Left cardiac atrium (tissue), 4 donors: ENCODE data around the gene THEMIS. TPM values are rescaled to one million over a fixed set of nuclear protein-coding genes. Genes with fewer than 3 reads are reported as not detected.
"Not testable (repeated sequence)": the region's sequence is repeated elsewhere in the genome, so short reads cannot be mapped to it uniquely, and the experiment has no call there.

ENCODE experiments used
- ATAC-seq, 2 donors: fragments of 200-7000 bp; cut with Tn5 transposase; one replicate each; pipeline ENCODE4 v1.9.1; 2020; ENCODE audit warnings: mild to moderate bottlenecking in 2 of 2, moderate library complexity in 2 of 2
- DNase-seq: peaks from one replicate; pipeline ENCODE4 v3.0.0-alpha.2; 2020
- intact Hi-C, 2 donors: fragments of 100-400 bp; cut with DNase I; formaldehyde crosslinking; loops; one replicate each; pipeline versions ENCODE4 v1.14.1 to v1.15.1; 2022 to 2023
- total RNA-seq, 2 donors: library from RNA; stranded (reverse); fragmentation: NEBNext Ultra II Directional; extraction: Animal tissue kit (Norgen Biotek cat#: 25700); gene quantifications; one replicate each; pipeline ENCODE4 v1.2.1, GENCODE V29; 2021
- donor health status: DM: no; HTN: yes; CAD: no.
- donor health status: DM: no; HTN: yes; CAD: no; lungs with severe emphysema.
- donor health status: DM: yes; HTN: yes; CAD: no.
- donor health status: Dilated cardiomyopathy.

THEMIS gene
- total RNA-seq, 2 donors from 2014 or later: 0.63 to 0.97 TPM

DNA sequence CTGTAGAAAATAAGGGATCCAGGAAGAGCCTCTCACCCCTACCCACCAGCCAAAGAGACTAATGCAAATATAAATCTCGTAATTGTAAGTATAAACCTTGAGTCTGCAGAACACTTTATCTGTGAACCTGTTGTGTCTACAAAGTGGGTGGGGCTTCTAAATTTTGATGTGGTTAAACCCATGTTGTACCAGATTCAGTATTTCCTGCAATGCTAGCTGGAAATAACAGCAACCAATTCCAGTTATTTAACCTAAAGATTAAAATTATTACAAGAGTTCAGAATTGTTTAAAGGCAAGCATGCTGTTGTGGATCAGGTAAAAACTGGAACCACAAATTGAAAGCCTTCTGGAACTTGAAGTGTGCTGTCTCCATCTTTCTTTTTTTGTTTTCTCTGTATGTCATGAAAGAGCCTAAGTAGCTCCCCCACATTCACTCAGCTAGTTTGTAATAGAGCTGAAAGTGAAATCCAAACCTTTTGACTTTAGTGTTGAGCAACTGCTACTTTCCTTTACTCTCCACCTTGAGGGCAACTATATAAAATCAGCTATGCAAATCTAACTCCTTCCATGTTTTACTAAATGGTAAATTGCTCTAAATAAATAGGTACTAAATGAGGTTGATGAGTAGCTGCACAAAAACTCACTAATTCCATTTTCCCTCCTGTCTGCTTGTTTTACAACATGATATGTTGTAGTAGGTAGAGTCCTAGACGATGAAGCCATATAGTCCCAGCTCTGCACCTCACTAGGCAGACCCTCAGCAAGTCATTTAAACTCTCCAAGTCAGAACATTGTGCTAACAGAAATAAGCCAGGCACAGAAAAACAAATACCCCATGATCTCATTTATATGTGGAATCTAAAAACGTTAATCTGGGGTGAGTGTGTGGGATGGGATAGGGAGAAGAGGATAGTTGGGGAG is 17.9 kb upstream of the THEMIS start:
- intact Hi-C loops: no loop called here
- no peak for DNase-seq
- ATAC-seq: no peak

DNA sequence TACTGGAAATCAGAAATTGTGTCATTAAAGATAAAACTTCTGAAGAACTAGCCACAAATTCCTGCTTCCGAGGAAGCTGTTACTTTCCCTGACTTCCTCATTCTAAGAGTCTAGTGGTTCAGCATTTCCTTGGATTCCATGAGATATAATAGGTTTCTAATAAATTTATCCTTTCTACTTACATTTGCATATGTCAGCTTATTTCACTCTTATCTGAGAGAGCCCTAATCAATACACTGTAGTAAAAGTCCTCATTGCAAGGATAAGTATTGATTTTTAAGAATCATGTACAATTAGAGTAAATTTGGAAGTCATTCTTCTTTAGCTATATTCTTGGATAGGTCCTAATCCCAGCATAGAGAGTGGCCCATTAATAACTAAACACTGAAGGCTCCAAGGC is 16.9 kb upstream of the THEMIS start:
- intact Hi-C loops: no loop called here
- no peak for DNase-seq
- no peak for ATAC-seq

DNA sequence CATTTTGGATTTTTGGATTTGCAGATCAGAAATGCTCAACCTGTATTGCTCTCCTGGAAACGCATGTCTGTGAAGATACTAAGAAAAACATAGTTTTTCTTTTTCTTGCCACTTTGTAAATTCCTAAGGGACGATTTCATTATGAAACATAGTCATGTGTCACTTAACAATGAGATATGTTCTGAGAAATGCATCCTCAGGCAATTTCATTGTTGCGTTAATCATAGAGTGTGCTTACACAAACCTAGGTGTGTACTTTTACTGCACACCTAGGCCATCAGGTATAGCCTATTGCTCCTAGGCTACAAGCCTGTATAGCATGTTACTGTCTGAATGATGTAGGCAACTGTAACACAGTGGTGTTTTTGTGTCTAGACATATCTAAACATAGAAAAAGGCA is 13.4 kb upstream of the THEMIS start:
- ATAC-seq (no peak), DNase-seq (no peak)
- intact Hi-C loops: no loop called here

DNA sequence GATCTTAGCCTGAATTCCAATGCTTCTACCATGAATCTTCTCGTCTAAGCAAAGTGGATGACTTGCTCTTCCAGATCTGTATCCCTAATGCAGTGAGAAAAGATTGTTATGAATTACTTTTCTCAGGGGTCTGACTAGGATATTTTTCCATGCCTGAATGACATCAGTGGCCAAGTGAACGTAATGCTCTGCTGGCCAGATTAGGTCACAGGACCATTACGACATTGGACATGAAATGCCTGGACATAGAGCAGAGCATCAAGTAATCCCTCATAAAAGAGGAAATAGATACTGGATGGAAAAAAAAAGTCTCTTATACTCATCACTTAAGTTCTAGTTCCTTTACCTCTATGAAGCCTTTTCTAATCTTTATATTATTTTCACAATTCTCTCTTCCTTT is 12.1 kb upstream of the THEMIS start:
- no peak for ATAC-seq
- intact Hi-C loops: no loop called here

DNA sequence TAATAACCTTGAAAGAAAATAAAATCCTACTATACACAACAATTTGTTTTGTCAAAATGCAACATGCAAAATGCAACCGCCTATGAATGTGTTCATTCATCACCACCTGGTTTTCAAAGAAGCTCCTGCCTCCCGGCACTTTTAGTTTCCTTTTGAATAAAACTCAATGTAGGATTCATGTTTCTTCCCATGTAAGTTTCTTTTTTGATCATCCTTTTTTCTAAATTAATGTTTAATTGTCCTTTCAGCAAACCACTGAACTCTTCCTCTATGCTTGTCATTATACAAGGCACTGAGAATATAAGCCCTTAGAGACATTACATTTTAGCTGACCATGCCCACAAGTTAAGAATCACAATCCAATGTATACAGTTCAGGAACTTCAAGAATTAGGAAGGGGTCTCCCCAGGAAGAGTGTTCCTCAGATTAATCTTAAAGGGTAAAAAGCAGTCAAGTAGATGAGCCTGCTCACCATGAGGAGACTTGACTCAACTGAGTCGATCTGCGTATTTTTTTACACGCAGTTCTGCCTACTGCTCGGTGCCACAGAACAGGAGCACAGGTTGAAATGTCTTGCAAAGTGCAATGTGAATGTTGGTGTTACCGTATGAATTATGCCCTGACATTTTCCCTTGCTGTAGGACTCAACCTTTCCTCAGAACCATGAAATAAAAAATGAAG is 7.2 kb upstream of the THEMIS start:
- intact Hi-C loops: no loop called here
- DNase-seq (no peak), ATAC-seq (no peak)

More for the DNA sequence above, 12.1 kb upstream of the THEMIS start:
- DNase-seq: no peak

DNA sequence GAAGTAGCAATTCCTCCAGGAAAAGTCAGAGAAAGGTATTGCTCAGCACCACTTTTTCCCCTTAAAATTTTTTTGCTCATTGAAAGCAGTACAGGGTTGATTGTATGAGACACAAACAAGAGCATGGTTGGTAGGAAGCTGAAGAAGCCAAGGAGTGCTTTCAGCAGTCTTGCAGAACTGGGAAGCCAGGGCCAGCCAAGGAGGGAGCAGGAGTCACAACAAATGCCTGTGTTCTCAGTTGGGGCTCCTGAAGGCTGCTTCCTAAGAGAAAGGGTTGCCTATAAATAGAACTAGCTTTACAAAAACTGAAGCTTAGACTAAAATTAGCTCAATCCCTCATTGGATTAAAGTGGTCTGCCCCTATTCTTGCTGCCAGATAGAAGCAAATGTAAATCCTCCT is 3.3 kb upstream of the THEMIS start:
- intact Hi-C loops: no loop called here
- no peak for DNase-seq
- no peak for ATAC-seq

DNA sequence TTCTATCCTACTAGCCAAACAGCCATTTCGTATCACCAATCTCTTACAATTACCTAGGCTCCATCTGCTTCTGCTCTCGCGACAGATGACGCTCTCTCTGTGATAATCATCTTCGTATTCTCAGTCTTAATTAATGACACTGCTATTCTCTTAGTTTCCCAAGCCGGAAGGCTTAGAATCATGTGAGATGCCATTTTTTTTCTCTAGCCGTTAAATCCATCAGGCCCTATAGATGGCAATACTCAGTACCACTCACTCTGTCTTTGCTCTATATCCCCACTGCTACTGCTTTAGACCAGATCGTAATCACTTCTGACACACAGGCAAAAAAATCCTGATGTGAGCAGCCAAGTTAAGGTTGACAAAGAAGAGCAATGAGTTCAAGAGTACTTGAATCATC is 2.1 kb upstream of the THEMIS start:
- DNase-seq (no peak), ATAC-seq (no peak)
- intact Hi-C loops: no loop called here

DNA sequence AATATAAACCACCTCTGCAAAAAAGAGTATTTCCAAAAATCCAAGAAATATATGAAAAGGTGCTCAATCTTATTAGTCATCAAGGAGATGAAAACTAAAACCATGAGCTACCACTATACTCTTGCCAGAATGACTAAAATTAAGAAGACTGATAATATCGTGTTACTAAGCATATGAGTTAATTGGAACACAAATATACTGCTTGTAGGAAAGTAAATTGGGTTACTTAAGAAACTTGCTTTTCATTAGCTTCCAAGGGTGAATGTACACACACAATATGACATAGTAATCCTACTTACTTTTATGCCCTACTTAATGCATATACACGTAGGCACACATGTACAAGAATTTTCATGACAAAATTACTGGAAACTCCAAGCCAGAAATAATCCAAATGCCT is 3.4 kb downstream of the THEMIS start:
- ATAC-seq: peak in 1 of 2 donors; percentile 41
- intact Hi-C loops: no loop called here
- no peak for DNase-seq

DNA sequence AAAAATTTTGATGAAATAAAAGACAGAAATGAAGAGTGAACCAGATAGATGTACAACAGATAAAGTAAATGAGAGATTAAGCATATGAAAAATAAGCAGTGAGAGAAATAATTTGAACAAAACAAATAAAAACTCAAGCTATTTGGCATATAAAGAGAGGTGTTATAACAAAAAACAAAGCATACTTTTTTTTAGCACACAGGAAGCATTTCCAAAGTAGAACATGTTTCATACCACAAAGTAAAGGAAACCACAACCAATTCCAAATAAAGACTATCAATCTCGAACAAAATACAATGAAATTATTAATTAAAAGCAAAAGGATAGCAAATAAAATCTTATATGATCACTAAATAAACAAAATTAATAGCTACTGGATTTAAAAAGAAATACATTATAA is 6.8 kb downstream of the THEMIS start:
- no peak for ATAC-seq
- intact Hi-C loops: no loop called here
- no peak for DNase-seq

DNA sequence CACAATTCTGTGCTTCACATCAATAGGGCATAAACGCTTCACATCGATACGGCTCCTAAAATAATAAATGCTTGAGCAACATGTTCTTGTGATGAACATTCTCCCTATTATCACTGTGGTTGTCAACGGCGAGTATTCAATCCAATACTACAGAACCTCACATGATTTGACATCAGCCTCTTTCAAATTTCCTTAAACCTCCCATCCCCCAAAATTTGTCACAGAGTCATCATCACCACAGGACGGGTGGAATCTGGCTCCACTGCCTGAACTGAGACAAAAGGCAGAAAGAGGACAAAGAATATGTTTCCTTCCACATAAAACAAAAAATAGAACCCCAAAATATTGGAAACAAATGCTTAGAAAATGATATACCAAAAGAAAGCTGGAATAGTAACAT is 7.3 kb downstream of the THEMIS start:
- ATAC-seq (no peak), DNase-seq (no peak)
- intact Hi-C loops: no loop called here

DNA sequence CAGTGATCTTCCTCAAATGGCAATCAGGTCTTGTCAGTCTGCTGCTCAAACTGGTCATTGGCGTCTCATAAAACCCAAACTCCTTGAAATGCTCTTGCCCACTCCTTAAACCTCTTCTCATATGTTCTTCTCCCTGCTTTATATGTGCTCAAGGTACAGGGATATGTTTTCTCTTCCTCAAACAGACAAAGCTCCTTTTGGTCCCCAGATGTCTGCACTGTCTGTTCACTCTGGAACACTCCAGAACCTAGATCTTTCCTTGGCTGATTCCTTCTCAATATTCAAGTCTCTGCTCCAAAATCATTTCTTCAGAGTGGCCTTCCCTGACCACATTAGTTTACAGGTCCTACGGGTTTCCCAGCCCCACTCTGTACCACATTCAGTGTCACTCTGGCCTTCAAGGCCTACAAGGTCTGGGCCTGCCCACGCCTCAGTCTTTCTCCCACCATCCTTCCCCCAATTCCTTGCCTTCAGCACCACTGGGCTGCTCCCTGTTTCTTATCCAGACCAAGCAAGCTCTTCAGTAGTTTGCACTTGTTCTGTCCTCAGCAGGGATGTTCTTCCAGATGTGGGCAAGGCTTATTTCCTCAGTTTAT is 9.0 kb downstream of the THEMIS start:
- DNase-seq (no peak), ATAC-seq (no peak)
- intact Hi-C loops: no loop called here

DNA sequence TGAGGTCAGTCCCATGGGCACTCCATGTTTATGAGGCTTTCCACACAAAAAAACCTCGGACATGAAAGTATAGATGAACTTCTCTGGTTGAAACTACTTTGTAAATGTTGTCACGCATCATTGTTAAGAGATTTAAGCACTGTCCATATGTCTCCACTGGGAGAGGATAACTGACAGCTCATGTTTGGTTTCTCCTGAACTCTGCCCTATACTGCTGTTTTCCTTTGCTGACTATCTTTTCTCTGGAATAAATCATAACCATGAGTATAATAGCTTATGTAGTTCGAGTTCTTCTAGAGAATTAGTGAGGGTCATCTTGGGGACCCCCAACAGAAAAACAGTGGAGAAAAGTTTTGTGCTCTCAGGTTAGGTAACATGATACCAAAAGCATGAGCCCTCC is 14.3 kb downstream of the THEMIS start:
- DNase-seq: no peak
- intact Hi-C loops: no loop called here
- ATAC-seq: no peak

DNA sequence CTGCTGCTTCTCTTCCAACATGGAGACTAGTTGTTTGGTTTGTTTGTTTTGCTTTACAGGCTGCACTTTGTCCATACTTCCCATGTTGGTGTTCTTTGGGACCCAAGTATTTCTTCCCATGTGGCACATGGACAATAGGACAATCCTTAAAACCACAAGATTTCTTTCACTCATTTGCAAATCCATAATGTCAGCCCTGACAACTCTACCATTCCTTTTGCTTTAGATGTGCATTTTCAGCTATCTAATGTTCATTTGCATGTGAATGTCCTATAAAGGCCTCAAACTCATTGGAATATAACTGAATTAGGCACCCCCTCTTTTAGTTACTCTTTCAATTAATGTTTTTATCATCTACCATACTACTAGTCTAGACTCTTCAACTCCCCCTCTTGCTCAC is 16.7 kb downstream of the THEMIS start:
- no peak for ATAC-seq
- intact Hi-C loops: no loop called here

DNA sequence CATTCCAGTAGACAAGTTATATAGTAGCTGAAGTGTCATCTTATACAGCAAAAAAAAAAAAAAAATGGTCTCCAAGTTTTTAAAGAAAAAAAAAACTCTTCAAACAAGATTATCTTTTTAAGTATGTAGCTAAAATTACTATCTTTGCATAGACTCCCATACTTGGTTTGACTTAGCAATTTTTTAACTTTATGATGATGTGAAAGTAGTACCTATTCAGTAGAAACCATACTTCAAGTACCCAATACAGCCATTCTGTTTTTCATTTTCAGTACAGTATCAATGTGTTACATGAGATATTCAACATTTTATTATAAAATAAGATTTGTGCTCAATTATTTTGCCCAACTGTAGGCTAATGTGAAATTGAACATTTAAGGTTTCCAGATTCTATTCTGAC is 18.9 kb downstream of the THEMIS start:
- DNase-seq, intact Hi-C loops, ATAC-seq: not testable (repeated sequence)

More for the DNA sequence above, 16.7 kb downstream of the THEMIS start:
- no peak for DNase-seq

DNA sequence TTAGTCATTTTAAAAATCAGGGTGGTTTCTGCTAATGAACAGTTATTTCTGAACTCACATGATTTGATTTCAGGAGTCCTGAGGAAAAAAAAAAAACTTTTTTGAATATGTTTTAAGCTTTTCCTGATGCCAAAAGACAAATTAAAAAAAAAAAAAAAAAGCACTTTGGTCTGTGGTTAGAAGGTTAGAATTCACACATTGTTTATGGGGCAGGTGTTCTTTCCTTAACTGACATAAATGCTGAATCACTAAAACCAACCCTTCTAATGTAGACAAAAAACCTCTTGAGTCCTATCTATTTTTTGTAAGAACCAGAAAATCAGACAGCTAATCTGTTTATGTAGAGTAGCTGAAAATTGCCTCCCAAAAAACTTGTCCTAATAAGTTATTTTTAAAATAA is 20.4 kb downstream of the THEMIS start:
- no peak for ATAC-seq
- intact Hi-C loops: no loop called here
- no peak for DNase-seq

DNA sequence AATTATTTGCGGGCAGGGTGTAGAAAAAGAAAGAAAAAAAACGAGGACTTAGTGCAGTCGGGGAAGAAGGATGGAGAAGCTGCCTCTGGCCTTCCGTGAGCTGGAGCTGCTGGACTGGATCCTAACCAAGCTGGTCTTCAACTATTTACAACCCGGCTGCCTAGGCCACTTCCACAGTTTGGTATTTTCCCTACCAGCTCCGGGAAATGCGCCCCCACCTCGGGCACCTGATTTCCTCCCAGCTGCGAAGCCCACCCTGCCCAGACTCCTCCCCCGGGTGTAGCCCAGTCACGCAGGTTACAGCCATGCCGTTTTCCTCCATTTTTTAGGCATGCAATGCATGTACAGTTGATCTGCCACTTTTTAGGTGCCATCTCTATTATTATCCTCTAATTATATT is 21.2 kb downstream of the THEMIS start:
- peak; percentile 17 for DNase-seq
- no peak for ATAC-seq
- intact Hi-C loops: no loop called here

DNA sequence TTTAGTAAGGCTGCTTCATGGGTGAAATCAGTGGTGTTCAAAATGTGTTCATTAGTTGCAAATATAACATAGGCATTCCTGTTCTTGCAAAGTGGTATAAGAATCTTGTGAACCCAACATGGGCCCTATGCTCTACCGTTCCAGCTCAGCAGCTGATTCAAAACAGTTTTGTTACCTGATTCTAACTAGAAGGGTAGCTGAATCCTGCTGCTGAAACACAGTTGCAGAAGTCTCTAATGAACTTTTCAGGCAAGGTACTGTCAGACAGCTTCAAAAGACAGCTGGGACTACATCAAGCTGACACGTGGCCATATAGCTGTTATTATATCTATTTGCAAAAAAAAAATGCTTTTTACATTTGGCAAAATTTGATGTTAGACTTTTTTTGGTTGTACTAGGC is 22.7 kb downstream of the THEMIS start:
- no peak for DNase-seq
- intact Hi-C loops: no loop called here
- no peak for ATAC-seq

DNA sequence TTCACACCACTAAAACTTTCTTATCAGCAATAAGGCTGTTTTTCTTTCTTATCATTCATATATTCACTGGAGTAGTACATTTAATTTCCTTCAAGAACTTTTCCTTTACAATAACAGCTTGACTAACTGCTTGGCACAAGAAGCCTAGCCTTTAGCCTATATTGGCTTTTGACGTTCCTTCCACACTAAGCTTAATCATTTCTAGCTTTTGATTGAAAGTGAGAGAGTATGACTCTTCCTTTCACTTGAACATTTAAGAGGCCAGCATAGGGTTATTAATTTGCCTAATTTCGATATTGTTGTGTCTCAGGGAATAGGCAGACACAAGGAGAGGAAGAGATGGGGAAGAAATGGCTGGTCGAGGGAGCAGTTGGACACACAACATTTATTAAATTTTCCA is 23.6 kb downstream of the THEMIS start:
- intact Hi-C loops: no loop called here

DNA sequence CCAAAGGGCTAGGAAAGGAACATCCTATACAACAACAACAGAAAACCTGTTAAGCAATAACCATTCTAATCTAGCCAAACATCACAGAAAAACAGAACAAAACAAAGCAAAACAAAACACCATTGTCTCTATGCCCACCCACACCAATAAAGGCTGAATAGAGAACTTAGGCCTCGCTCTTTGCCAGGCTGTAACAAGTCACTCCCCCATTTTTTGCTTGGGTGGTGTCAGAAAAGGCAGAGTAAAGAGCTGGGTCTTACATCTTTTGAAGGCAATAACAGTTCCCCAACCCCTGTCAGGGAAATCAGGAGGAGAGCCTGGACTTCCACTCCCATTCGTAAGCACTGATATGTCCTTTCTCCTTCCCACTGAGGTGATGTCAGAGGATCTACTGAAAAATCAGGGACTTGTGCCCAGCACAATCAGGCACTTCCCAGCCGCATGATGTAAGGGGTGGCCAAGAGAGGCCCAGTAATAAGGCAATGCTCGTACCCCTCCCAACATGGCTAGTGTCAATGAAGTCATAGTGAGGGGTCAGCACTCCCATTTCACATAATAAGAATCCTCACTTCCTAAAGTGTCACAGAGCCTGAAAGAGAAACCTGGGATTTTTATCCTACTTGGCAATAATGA is 31.0 kb downstream of the THEMIS start:
- intact Hi-C loops: no loop called here
- ATAC-seq (no peak), DNase-seq (no peak)

More for the DNA sequence above, 23.6 kb downstream of the THEMIS start:
- no peak for DNase-seq
- no peak for ATAC-seq

DNA sequence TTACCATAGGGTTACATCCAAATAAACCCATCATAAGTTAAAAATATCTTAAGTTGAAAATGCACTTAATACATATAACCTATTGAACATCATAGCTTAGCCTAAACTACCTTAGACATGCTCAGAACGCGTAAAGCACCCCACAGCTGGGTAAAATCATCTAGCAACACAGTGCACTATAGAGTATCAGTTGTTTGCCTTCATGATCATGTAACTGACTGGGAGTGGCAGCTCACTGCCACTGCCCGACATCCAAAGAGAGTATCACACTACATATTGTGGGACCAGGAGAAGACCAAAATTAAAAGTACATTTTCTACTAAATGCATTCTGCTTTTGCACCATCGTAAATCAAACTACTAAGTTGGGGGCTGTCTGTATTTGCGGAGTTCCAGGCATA is 31.7 kb downstream of the THEMIS start:
- intact Hi-C loops: no loop called here
- no peak for ATAC-seq
- no peak for DNase-seq
